Measurements from ENCODE around the gene IKBKE. TPM values are rescaled to one million over a fixed set of nuclear protein-coding genes. Genes with fewer than 3 reads are reported as not detected.
A peak's percentile ranks its signal among the peaks of the same experiment; 100 is the strongest.

IKBKE gene
- total RNA-seq, 4 donors from 2014 or later, result 4.3 to 8.2 (median 5.6) TPM

GRCh38 chr1:206459703-206460102 lies 10.6 kb upstream of the IKBKE start:
- TF ChIP-seq CTCF (IDR thresholded peaks at IDR 0.05), result no peak
- DNase-seq (ENCODE audit: low spot score) (no peak), ATAC-seq (ENCODE audit: low FRiP score) (no peak)

GRCh38 chr1:206460836-206461426 lies 9.3 kb upstream of the IKBKE start:
- ATAC-seq (ENCODE audit: low FRiP score) (no peak), DNase-seq (ENCODE audit: low spot score) (no peak)
- TF ChIP-seq CTCF (IDR thresholded peaks at IDR 0.05), result no peak

- DNase-seq (ENCODE audit: low spot score) (peak; percentile 81), ATAC-seq (ENCODE audit: low FRiP score) (peak; percentile 37)
- TF ChIP-seq CTCF (IDR thresholded peaks at IDR 0.05), result peak in 2 of 3 donors; percentile 53 to 86
Measured at GRCh38 chr1:206461602-206462455, 8.4 kb upstream of the IKBKE start.

GRCh38 chr1:206463137-206463536 lies 7.1 kb upstream of the IKBKE start:
- DNase-seq (ENCODE audit: low spot score), result no peak
- TF ChIP-seq CTCF (IDR thresholded peaks at IDR 0.05), result no peak
- ATAC-seq (ENCODE audit: low FRiP score), result no peak

- TF ChIP-seq CTCF (IDR thresholded peaks at IDR 0.05), result no peak
- DNase-seq (ENCODE audit: low spot score) (no peak), ATAC-seq (ENCODE audit: low FRiP score) (no peak)
Measured at GRCh38 chr1:206463911-206464310, 6.4 kb upstream of the IKBKE start.

- DNase-seq (ENCODE audit: low spot score), result no peak
- TF ChIP-seq CTCF (IDR thresholded peaks at IDR 0.05), result no peak
- peak; percentile 81 for ATAC-seq (ENCODE audit: low FRiP score)
Measured at GRCh38 chr1:206464456-206464964, 5.8 kb upstream of the IKBKE start.
